Liver (tissue), 9 donors: ENCODE measurements around the gene COL15A1. TPM values are rescaled to one million over a fixed set of nuclear protein-coding genes. Genes with fewer than 3 reads are reported as not detected.

Experiments used
- DNase-seq: peaks from one replicate; pipeline ENCODE4 v3.0.0-alpha.2; 2017; ENCODE audit warnings: low spot score
- H3K27ac ChIP-seq, 2 donors: one replicate each; pipeline ENCODE4 v1.7.0; 2013; ENCODE audit warnings: inconsistent platforms in 2 of 2, low read length in 2 of 2, control low read depth in 1 of 2, low read depth in 1 of 2, mild to moderate bottlenecking in 1 of 2
- H3K27me3 ChIP-seq, 4 donors: one replicate each; pipeline versions ENCODE4 v1.6.1 to v1.7.0; 2013; ENCODE audit warnings: low read length in 3 of 4, inconsistent platforms in 1 of 4, mild to moderate bottlenecking in 1 of 4, moderate library complexity in 1 of 4; ENCODE audit not compliant: control insufficient read depth in 4 of 4, insufficient read depth in 4 of 4
- H3K36me3 ChIP-seq, 4 donors: one replicate each; pipeline versions ENCODE4 v1.6.1 to v1.7.0; 2013; ENCODE audit warnings: low read length in 3 of 4, mild to moderate bottlenecking in 3 of 4, low read depth in 1 of 4, moderate library complexity in 1 of 4; ENCODE audit not compliant: control insufficient read depth in 4 of 4, insufficient read depth in 3 of 4
- H3K4me1 ChIP-seq, 4 donors: one replicate each; pipeline versions ENCODE4 v1.6.1 to v1.7.0; 2013; ENCODE audit warnings: low read length in 3 of 4, mild to moderate bottlenecking in 3 of 4, moderate library complexity in 1 of 4; ENCODE audit not compliant: control insufficient read depth in 4 of 4, insufficient read depth in 4 of 4
- H3K4me3 ChIP-seq, 3 donors: one replicate each; pipeline versions ENCODE4 v1.6.1 to v1.7.0; 2013; ENCODE audit warnings: low read length in 3 of 3, control low read depth in 1 of 3, low read depth in 1 of 3, mild to moderate bottlenecking in 1 of 3
- H3K9ac ChIP-seq, 2 donors: one replicate each; pipeline ENCODE4 v1.7.0; 2013; ENCODE audit warnings: low read length in 2 of 2, mild to moderate bottlenecking in 2 of 2, moderate library complexity in 2 of 2, control low read depth in 1 of 2, low read depth in 1 of 2
- H3K9me3 ChIP-seq, 4 donors: one replicate each; pipeline versions ENCODE4 v1.6.1 to v1.7.0; 2013; ENCODE audit warnings: low read length in 3 of 4; ENCODE audit not compliant: control insufficient read depth in 4 of 4
- CTCF ChIP-seq: fragments of 150-350 bp; IDR thresholded peaks from 2 replicates; pipeline ENCODE4 v1.5.1; 2017; ENCODE audit warnings: improper control_type of control experiment, low read depth, low read length; ENCODE audit not compliant: missing input control
- FOXA1 ChIP-seq: IDR thresholded peaks from 2 replicates; pipeline ENCODE4 v1.6.1; 2016; ENCODE audit warnings: antibody characterized with exemption
- GABPA ChIP-seq, 2 donors: IDR thresholded peaks in 1 of 2; conservative IDR thresholded peaks in 1 of 2; 2 replicates each; pipeline ENCODE4 v1.6.1; 2016; ENCODE audit warnings: antibody characterized with exemption in 2 of 2, mild to moderate bottlenecking in 1 of 2, moderate library complexity in 1 of 2
- HNF4A ChIP-seq, 2 donors: conservative IDR thresholded peaks; 2 replicates each; pipeline ENCODE4 v1.6.1; 2016; ENCODE audit warnings: antibody characterized with exemption in 2 of 2, mild to moderate bottlenecking in 2 of 2
- HNF4G ChIP-seq: IDR thresholded peaks from 2 replicates; pipeline ENCODE4 v1.6.1; 2016; ENCODE audit warnings: antibody characterized with exemption
- MAX ChIP-seq: IDR thresholded peaks from 2 replicates; pipeline ENCODE4 v1.6.1; 2016; ENCODE audit warnings: antibody characterized with exemption
- NR2F2 ChIP-seq: IDR thresholded peaks from 2 replicates; pipeline ENCODE4 v1.6.1; 2016; ENCODE audit warnings: antibody characterized with exemption
- RAD21 ChIP-seq, 2 donors: IDR thresholded peaks; 2 replicates each; pipeline ENCODE4 v1.6.1; 2016; ENCODE audit warnings: antibody characterized with exemption in 2 of 2, mild to moderate bottlenecking in 2 of 2
- YY1 ChIP-seq: IDR thresholded peaks from 2 replicates; pipeline ENCODE4 v1.6.1; 2016; ENCODE audit warnings: antibody characterized with exemption, mild to moderate bottlenecking
- ZBTB33 ChIP-seq: IDR thresholded peaks from 2 replicates; pipeline ENCODE4 v1.6.1; 2016; ENCODE audit warnings: antibody characterized with exemption
- WGBS: extraction: QIAGEN DNeasy Blood & Tissue Kit; methylation state at CpG from one replicate; pipeline ENCODE4 v1.1.7; 2013; 5-methylcytosine and 5-hydroxymethylcytosine counted together
- polyA plus RNA-seq, 2 donors: library from polyadenylated mRNA; stranded (reverse) in 1 of 2; unstranded in 1 of 2; fragments of 200-250 nt in 1 of 2; fragments of >200 nt in 1 of 2; fragmentation: Nextera tagmentation in 1 of 2; extraction: Ambion mirVana in 1 of 2; gene quantifications; one replicate each; pipeline versions ENCODE4 v1.2.1 to v1.2.3, GENCODE V29; 2013 to 2015
- total RNA-seq, 2 donors: library from RNA; depleted of rRNA; stranded (reverse); fragments of >200 nt; gene quantifications; one replicate each; pipeline ENCODE4 v1.2.3, GENCODE V29; 2014
- donor health status: healthy.
- donor health status: healthy.
- donor health status: healthy.
- donor health status: healthy.
- donor health status: healthy.

The COL15A1 gene
- total and polyA plus RNA-seq, 4 donors = 0.10 to 0.42 (median 0.24) TPM

- Histone ChIP-seq H3K4me1 (no peaks in the 10 kb centered on the region), H3K9me3 (no peaks in the 10 kb centered on the region), H3K4me3 (no peak overlapping the region), H3K9ac (no peak overlapping the region), H3K36me3 (no peaks in the 10 kb centered on the region), H3K27ac (no peak overlapping the region), H3K27me3 (peaks cover 0 to 5% (median 0%) of the 10 kb centered on the region in 4 donors)
- TF ChIP-seq FOXA1 (no peak), MAX (no peak), RAD21 (IDR thresholded peaks at IDR 0.05) (no peak), CTCF (no peak), NR2F2 (no peak), ZBTB33 (no peak), HNF4A (conservative IDR thresholded peaks at IDR 0.05) (no peak)
- WGBS = 52% methylated on average over 3 of the region's 3 CpGs
- no peak for DNase-seq
Measured at GRCh38 chr9:98935071-98935505, 8.6 kb upstream of the COL15A1 start.

- WGBS = 48% methylated on average over 3 of the region's 3 CpGs
- Histone ChIP-seq H3K36me3 (no peaks in the 10 kb centered on the region), H3K27ac (no peak overlapping the region)
Measured at GRCh38 chr9:98940276-98940675, 3.4 kb upstream of the COL15A1 start.

GRCh38 chr9:98941946-98942523, 1.7 kb upstream of the COL15A1 start:
- Histone ChIP-seq H3K4me1 (peaks cover 5 to 8% (median 7%) of the 10 kb centered on the region in 4 donors), H3K36me3 (no peaks in the 10 kb centered on the region), H3K9me3 (no peaks in the 10 kb centered on the region), H3K27me3 (peaks cover 2 to 14% (median 9%) of the 10 kb centered on the region in 4 donors), H3K4me3 (no peak overlapping the region), H3K27ac (no peak overlapping the region), H3K9ac (no peak overlapping the region)
- 87% methylated on average over 8 of the region's 8 CpGs for WGBS
- DNase-seq = no peak
- no peak for TF ChIP-seq RAD21 (IDR thresholded peaks at IDR 0.05)
- TF ChIP-seq CTCF = no peak
- no peak for TF ChIP-seq MAX
- TF ChIP-seq HNF4A (conservative IDR thresholded peaks at IDR 0.05) = no peak
- no peak for TF ChIP-seq FOXA1
- TF ChIP-seq NR2F2 = no peak
- TF ChIP-seq YY1 = no peak
- TF ChIP-seq ZBTB33 = no peak

More at GRCh38 chr9:98940276-98940675, 3.4 kb upstream of the COL15A1 start:
- no peaks in the 10 kb centered on the region for H3K9me3 ChIP-seq
- no peak overlapping the region for H3K4me3 ChIP-seq
- no peak overlapping the region for H3K9ac ChIP-seq
- DNase-seq = no peak
- H3K4me1 ChIP-seq = peaks cover 5 to 8% (median 7%) of the 10 kb centered on the region in 4 donors
- H3K27me3 ChIP-seq = peaks cover 2 to 12% (median 7%) of the 10 kb centered on the region in 4 donors
- TF ChIP-seq GABPA (IDR thresholded peaks at IDR 0.05 in 1 of 2, conservative IDR thresholded peaks at IDR 0.05 in 1 of 2) (no peak), HNF4G (no peak)
